AG04449 (cell line): Measurements from ENCODE around the gene GUCY2C.

Source experiments
- CTCF ChIA-PET: fragments of 350-600 bp; formaldehyde crosslinking; extraction: SDS; loops from one replicate; lab custom pipeline; 2021; ENCODE audit warnings: antibody characterized with exemption; lab: Yijun Ruan, JAX
- POLR2A ChIA-PET: fragments of 400-600, 350-600 bp; formaldehyde crosslinking; extraction: SDS; loops from one replicate; lab custom pipeline; 2020; ENCODE audit warnings: antibody characterized with exemption, inconsistent platforms; lab: Yijun Ruan, JAX
- DNase-seq: peaks from one replicate; pipeline ENCODE4 v3.0.0-alpha.2; 2010; ENCODE audit warnings: low read depth, low spot score
- H3K4me3 ChIP-seq: 2 replicates; pipeline ENCODE4 v1.5.1; 2011; ENCODE audit warnings: low read depth, mild to moderate bottlenecking, control low read depth, low read length
- TF ChIP-seq, protein P1 (sequence below): IDR thresholded peaks from one replicate; pipeline ENCODE4 v1.5.1; 2011; ENCODE audit warnings: mild to moderate bottlenecking, moderate library complexity, low read length, control low read depth, inconsistent platforms; ENCODE audit not compliant: insufficient read depth; ENCODE audit errors: missing control alignments

Gene GUCY2C

DNA sequence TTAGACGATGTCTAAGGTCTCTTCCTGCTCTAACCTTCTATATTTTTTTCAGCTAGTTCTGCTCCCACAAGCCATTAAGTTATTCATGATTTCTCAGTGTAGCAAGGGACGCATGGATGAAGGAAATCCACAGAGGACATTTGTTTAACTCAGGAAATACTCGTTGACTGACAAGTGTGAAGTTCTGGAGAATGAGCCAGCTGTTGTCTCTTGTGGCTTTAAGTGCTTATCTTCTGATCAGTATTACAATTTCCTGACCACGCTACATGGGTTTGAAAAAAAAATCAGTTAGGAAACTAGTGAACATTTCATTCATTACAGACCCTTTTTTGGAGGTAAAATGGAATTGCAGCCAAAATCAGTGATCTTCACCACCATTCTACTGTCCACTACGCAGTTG is 53.1 kb downstream of the GUCY2C start:
- DNase-seq: no peak
- ChIA-PET CTCF (no interaction called here), POLR2A (no interaction called here)
- H3K4me3 ChIP-seq: no peak overlapping the region
- TF ChIP-seq, protein P1, sequence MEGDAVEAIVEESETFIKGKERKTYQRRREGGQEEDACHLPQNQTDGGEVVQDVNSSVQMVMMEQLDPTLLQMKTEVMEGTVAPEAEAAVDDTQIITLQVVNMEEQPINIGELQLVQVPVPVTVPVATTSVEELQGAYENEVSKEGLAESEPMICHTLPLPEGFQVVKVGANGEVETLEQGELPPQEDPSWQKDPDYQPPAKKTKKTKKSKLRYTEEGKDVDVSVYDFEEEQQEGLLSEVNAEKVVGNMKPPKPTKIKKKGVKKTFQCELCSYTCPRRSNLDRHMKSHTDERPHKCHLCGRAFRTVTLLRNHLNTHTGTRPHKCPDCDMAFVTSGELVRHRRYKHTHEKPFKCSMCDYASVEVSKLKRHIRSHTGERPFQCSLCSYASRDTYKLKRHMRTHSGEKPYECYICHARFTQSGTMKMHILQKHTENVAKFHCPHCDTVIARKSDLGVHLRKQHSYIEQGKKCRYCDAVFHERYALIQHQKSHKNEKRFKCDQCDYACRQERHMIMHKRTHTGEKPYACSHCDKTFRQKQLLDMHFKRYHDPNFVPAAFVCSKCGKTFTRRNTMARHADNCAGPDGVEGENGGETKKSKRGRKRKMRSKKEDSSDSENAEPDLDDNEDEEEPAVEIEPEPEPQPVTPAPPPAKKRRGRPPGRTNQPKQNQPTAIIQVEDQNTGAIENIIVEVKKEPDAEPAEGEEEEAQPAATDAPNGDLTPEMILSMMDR: no peak

- TF ChIP-seq, protein P1: no peak
- DNase-seq: no peak
- POLR2A ChIA-PET: no interaction called here
- CTCF ChIA-PET: no interaction called here
- H3K4me3 ChIP-seq: no peak overlapping the region
Observed at GRCh38 chr12:14638066-14638465, 58.3 kb downstream of the GUCY2C start.

- no peak for DNase-seq
- CTCF ChIA-PET: no interaction called here
- TF ChIP-seq, protein P1: no peak
- no peak overlapping the region for H3K4me3 ChIP-seq
- POLR2A ChIA-PET: no interaction called here
Observed at GRCh38 chr12:14635776-14636175, 60.6 kb downstream of the GUCY2C start.

- H3K4me3 ChIP-seq: no peak overlapping the region
- TF ChIP-seq, protein P1: no peak
- DNase-seq: no peak
- POLR2A ChIA-PET: no interaction called here
- CTCF ChIA-PET: interaction anchor here (1.6 kb wide), 1 partner anchor 591 kb away, joined by 3 read pairs; the partner anchor contains the start of gene RERG
Observed at GRCh38 chr12:14630793-14631192, 65.6 kb downstream of the GUCY2C start.

- TF ChIP-seq, protein P1: peak; percentile 86
- CTCF ChIA-PET: interaction anchor here (0.6 to 5.1 kb wide), 13 partner anchors 9 to 893 kb away, joined by 3 to 21 read pairs (median 4); no protein-coding TSS in a partner anchor
- DNase-seq: no peak
- no peak overlapping the region for H3K4me3 ChIP-seq
- POLR2A ChIA-PET: no interaction called here
Observed at GRCh38 chr12:14629832-14630710, 66.3 kb downstream of the GUCY2C start.

GRCh38 chr12:14628771-14629170 is 67.6 kb downstream of the GUCY2C start:
- DNase-seq: no peak
- ChIA-PET POLR2A (no interaction called here), CTCF (interaction anchor here (0.6 to 5.1 kb wide), 11 partner anchors 10 to 558 kb away, joined by 3 to 21 read pairs (median 4); no protein-coding TSS in a partner anchor)
- TF ChIP-seq, protein P1: no peak
- H3K4me3 ChIP-seq: no peak overlapping the region
